A549 (cell line): Measurements from ENCODE around the gene CFAP410.

ENCODE experiments used
- EP300 ChIP-seq, 2 experiments: fragments of >200 bp; sonication (Bioruptor Twin); formaldehyde crosslinking; IDR thresholded peaks; 2 replicates in 1 of 2; 3 replicates in 1 of 2; pipeline ENCODE4 v1.6.1; 2016 to 2017
- MYC ChIP-seq: IDR thresholded peaks from 2 replicates; pipeline ENCODE4 v1.6.1; 2012; ENCODE audit warnings: mild to moderate bottlenecking, inconsistent platforms, low read length, improper control_type of control experiment, borderline replicate concordance
- POLR2A ChIP-seq: IDR thresholded peaks from 2 replicates; pipeline ENCODE4 v1.6.1; 2012; ENCODE audit warnings: mild to moderate bottlenecking, low read length

DNA sequence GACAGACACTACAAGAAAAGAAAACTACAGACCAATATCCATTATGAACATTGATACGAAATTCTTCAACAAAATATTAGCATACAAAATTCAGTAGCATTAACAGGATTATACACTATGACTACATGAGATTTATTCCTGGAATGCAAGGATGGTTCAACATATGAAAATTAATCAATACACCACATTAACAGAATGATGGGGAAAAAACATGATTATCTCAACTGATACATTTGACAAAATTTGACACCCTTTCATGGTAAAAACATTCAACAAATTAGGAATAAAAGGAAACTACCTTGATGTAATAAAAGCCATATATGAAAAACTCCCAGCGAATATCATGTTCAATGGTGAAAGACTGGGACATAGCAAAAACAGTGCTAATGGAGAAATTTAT is 45.8 kb upstream of the CFAP410 start:
- TF ChIP-seq MYC, result no peak
- no peak for TF ChIP-seq POLR2A
- TF ChIP-seq EP300 (IDR thresholded peaks at IDR 0.05), result no peak
